ENCODE measurements around the gene RAB6B. TPM values are rescaled to one million over a fixed set of nuclear protein-coding genes. Genes with fewer than 3 reads are reported as not detected.
A peak's percentile ranks its signal among the peaks of the same experiment; 100 is the strongest.

The RAB6B gene
- polyA plus RNA-seq, 1 donor from 2014 or later: 57.5 TPM

- H3K9ac ChIP-seq (ENCODE audit: low read length): no peak overlapping the region
- H3K79me2 ChIP-seq (replicated peaks; ENCODE audit: insufficient read depth, low read length): no peaks in the 10 kb centered on the region
- H3K4me3 ChIP-seq (ENCODE audit: low read length): no peak overlapping the region
- no peaks in the 10 kb centered on the region for H3K27me3 ChIP-seq (ENCODE audit: insufficient read depth, low read depth, low read length)
- no peak overlapping the region for H3K4me2 ChIP-seq (ENCODE audit: low read length)
- no peak overlapping the region for H2AFZ ChIP-seq (ENCODE audit: low read depth, low read length)
- H3F3A ChIP-seq (ENCODE audit: insufficient read depth, low read length, poor library complexity, severe bottlenecking): no peaks in the 10 kb centered on the region
- H3K9me2 ChIP-seq (ENCODE audit: insufficient read depth, low read length): no peaks in the 10 kb centered on the region
- H3K9me3 ChIP-seq (ENCODE audit: low read length): no peaks in the 10 kb centered on the region
- no peaks in the 10 kb centered on the region for H4K20me1 ChIP-seq (ENCODE audit: insufficient read depth)
- H3K36me3 ChIP-seq (ENCODE audit: insufficient read depth, low read length): no peaks in the 10 kb centered on the region
- TF ChIP-seq, protein P1, sequence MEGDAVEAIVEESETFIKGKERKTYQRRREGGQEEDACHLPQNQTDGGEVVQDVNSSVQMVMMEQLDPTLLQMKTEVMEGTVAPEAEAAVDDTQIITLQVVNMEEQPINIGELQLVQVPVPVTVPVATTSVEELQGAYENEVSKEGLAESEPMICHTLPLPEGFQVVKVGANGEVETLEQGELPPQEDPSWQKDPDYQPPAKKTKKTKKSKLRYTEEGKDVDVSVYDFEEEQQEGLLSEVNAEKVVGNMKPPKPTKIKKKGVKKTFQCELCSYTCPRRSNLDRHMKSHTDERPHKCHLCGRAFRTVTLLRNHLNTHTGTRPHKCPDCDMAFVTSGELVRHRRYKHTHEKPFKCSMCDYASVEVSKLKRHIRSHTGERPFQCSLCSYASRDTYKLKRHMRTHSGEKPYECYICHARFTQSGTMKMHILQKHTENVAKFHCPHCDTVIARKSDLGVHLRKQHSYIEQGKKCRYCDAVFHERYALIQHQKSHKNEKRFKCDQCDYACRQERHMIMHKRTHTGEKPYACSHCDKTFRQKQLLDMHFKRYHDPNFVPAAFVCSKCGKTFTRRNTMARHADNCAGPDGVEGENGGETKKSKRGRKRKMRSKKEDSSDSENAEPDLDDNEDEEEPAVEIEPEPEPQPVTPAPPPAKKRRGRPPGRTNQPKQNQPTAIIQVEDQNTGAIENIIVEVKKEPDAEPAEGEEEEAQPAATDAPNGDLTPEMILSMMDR (IDR thresholded peaks at IDR 0.05; ENCODE audit: poor library complexity, severe bottlenecking): no peak
- no peak for TF ChIP-seq EZH2 (IDR thresholded peaks at IDR 0.05; ENCODE audit: borderline replicate concordance, insufficient read depth, low read length, poor library complexity, severe bottlenecking)
- no peak for TF ChIP-seq SMC3 (conservative IDR thresholded peaks at IDR 0.05; ENCODE audit: poor library complexity)
- TF ChIP-seq, protein P2, sequence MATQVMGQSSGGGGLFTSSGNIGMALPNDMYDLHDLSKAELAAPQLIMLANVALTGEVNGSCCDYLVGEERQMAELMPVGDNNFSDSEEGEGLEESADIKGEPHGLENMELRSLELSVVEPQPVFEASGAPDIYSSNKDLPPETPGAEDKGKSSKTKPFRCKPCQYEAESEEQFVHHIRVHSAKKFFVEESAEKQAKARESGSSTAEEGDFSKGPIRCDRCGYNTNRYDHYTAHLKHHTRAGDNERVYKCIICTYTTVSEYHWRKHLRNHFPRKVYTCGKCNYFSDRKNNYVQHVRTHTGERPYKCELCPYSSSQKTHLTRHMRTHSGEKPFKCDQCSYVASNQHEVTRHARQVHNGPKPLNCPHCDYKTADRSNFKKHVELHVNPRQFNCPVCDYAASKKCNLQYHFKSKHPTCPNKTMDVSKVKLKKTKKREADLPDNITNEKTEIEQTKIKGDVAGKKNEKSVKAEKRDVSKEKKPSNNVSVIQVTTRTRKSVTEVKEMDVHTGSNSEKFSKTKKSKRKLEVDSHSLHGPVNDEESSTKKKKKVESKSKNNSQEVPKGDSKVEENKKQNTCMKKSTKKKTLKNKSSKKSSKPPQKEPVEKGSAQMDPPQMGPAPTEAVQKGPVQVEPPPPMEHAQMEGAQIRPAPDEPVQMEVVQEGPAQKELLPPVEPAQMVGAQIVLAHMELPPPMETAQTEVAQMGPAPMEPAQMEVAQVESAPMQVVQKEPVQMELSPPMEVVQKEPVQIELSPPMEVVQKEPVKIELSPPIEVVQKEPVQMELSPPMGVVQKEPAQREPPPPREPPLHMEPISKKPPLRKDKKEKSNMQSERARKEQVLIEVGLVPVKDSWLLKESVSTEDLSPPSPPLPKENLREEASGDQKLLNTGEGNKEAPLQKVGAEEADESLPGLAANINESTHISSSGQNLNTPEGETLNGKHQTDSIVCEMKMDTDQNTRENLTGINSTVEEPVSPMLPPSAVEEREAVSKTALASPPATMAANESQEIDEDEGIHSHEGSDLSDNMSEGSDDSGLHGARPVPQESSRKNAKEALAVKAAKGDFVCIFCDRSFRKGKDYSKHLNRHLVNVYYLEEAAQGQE (IDR thresholded peaks at IDR 0.05; ENCODE audit: borderline replicate concordance): no peak
- TF ChIP-seq RAD21 (conservative IDR thresholded peaks at IDR 0.05): no peak
- no peak for TF ChIP-seq MXI1 (conservative IDR thresholded peaks at IDR 0.05; ENCODE audit: poor library complexity, severe bottlenecking)
- no peak for TF ChIP-seq TAF1 (IDR thresholded peaks at IDR 0.05; ENCODE audit: low read depth)
- no peak for TF ChIP-seq POLR2AphosphoS5 (IDR thresholded peaks at IDR 0.05)
- TF ChIP-seq EP300 (conservative IDR thresholded peaks at IDR 0.05; ENCODE audit: poor library complexity, severe bottlenecking): no peak
- H3K27ac ChIP-seq (ENCODE audit: low read length): no peak overlapping the region
Measured at GRCh38 chr3:133914839-133915600, 19.3 kb upstream of the RAB6B start.

GRCh38 chr3:133910422-133910821 lies 14.7 kb upstream of the RAB6B start:
- Histone ChIP-seq H3K9me2 (ENCODE audit: insufficient read depth, low read length) (no peaks in the 10 kb centered on the region), H3K27me3 (ENCODE audit: insufficient read depth, low read depth, low read length) (no peaks in the 10 kb centered on the region), H3K9ac (ENCODE audit: low read length) (no peak overlapping the region), H3K79me2 (replicated peaks; ENCODE audit: insufficient read depth, low read length) (no peaks in the 10 kb centered on the region), H2AFZ (ENCODE audit: low read depth, low read length) (no peak overlapping the region), H3K36me3 (ENCODE audit: insufficient read depth, low read length) (no peaks in the 10 kb centered on the region), H3K4me3 (ENCODE audit: low read length) (no peak overlapping the region), H3F3A (ENCODE audit: insufficient read depth, low read length, poor library complexity, severe bottlenecking) (no peaks in the 10 kb centered on the region), H3K27ac (ENCODE audit: low read length) (no peak overlapping the region), H3K4me2 (ENCODE audit: low read length) (no peak overlapping the region), H3K9me3 (ENCODE audit: low read length) (no peaks in the 10 kb centered on the region), H4K20me1 (ENCODE audit: insufficient read depth) (no peaks in the 10 kb centered on the region)
- TF ChIP-seq EP300 (conservative IDR thresholded peaks at IDR 0.05; ENCODE audit: poor library complexity, severe bottlenecking) (no peak), RAD21 (conservative IDR thresholded peaks at IDR 0.05) (no peak)
- TF ChIP-seq, protein P1 (IDR thresholded peaks at IDR 0.05; ENCODE audit: poor library complexity, severe bottlenecking): peak; percentile 26
